Neutrophil (primary cell): ENCODE measurements around the gene UBAC1.

Source experiments
- H3K27ac ChIP-seq: fragments of 200-600 bp; sonication (generic); 2 replicates; pipeline ENCODE4 v1.5.1; 2016; ENCODE audit warnings: mild to moderate bottlenecking, moderate library complexity
- H3K27me3 ChIP-seq: fragments of 200-600 bp; sonication (generic); 2 replicates; pipeline ENCODE4 v1.6.0; 2016; ENCODE audit warnings: mild to moderate bottlenecking
- H3K36me3 ChIP-seq: fragments of 200-600 bp; sonication (generic); 2 replicates; pipeline ENCODE4 v1.5.1; 2017
- H3K4me1 ChIP-seq, 2 experiments: fragments of 200-600 bp in 1 of 2; sonication (generic) in 1 of 2; 1 replicate in 1 of 2; 2 replicates in 1 of 2; pipeline versions ENCODE4 v1.5.1 to v1.6.1; 2013 to 2016; ENCODE audit warnings: low read depth in 1 of 2, low read length in 1 of 2, mild to moderate bottlenecking in 1 of 2, moderate library complexity in 1 of 2; ENCODE audit not compliant: control insufficient read depth in 1 of 2, insufficient read depth in 1 of 2
- H3K4me3 ChIP-seq, 2 experiments: fragments of 200-600 bp in 1 of 2; sonication (generic) in 1 of 2; 1 replicate in 1 of 2; 2 replicates in 1 of 2; pipeline ENCODE4 v1.5.1; 2013 to 2016; ENCODE audit warnings: low read depth in 1 of 2, low read length in 1 of 2, mild to moderate bottlenecking in 1 of 2, moderate library complexity in 1 of 2
- H3K9me3 ChIP-seq: fragments of 200-600 bp; sonication (generic); 2 replicates; pipeline ENCODE4 v1.5.1; 2016
- CTCF ChIP-seq: fragments of 200-600 bp; sonication (generic); IDR thresholded peaks from 2 replicates; pipeline ENCODE4 v1.5.1; 2016; ENCODE audit warnings: antibody characterized with exemption

The UBAC1 gene

GRCh38 chr9:135930446-135931345, 30.5 kb downstream of the UBAC1 start:
- H3K4me3 ChIP-seq, result no peak overlapping the region
- H3K36me3 ChIP-seq, result peaks cover 72% of the 10 kb centered on the region
- no peak for TF ChIP-seq CTCF
- H3K4me1 ChIP-seq, result no peaks in the 10 kb centered on the region
- H3K9me3 ChIP-seq, result no peaks in the 10 kb centered on the region
- no peak overlapping the region for H3K27ac ChIP-seq
- H3K27me3 ChIP-seq, result no peaks in the 10 kb centered on the region

- TF ChIP-seq CTCF, result no peak
- H3K4me3 ChIP-seq, result no peak overlapping the region
- H3K4me1 ChIP-seq, result no peaks in the 10 kb centered on the region
- peaks cover 63% of the 10 kb centered on the region for H3K36me3 ChIP-seq
- H3K9me3 ChIP-seq, result no peaks in the 10 kb centered on the region
- H3K27ac ChIP-seq, result no peak overlapping the region
- H3K27me3 ChIP-seq, result no peaks in the 10 kb centered on the region
Observed at GRCh38 chr9:135929656-135930445, 31.3 kb downstream of the UBAC1 start.

GRCh38 chr9:135928731-135929655, 32.2 kb downstream of the UBAC1 start:
- Histone ChIP-seq H3K4me1 (no peaks in the 10 kb centered on the region), H3K36me3 (peaks cover 59% of the 10 kb centered on the region), H3K9me3 (no peaks in the 10 kb centered on the region), H3K27ac (no peak overlapping the region), H3K27me3 (no peaks in the 10 kb centered on the region), H3K4me3 (no peak overlapping the region)
- TF ChIP-seq CTCF, result no peak

- no peak for TF ChIP-seq CTCF
- H3K27ac ChIP-seq, result no peak overlapping the region
- no peaks in the 10 kb centered on the region for H3K9me3 ChIP-seq
- H3K27me3 ChIP-seq, result no peaks in the 10 kb centered on the region
- H3K4me1 ChIP-seq, result no peaks in the 10 kb centered on the region
- H3K4me3 ChIP-seq, result no peak overlapping the region
- peaks cover 58% of the 10 kb centered on the region for H3K36me3 ChIP-seq
Observed at GRCh38 chr9:135928074-135928730, 33.0 kb downstream of the UBAC1 start.
